WTC11 (cell line): ENCODE measurements around the gene RNF181. TPM values are rescaled to one million over a fixed set of nuclear protein-coding genes. Genes with fewer than 3 reads are reported as not detected.

Source experiments
- ATAC-seq: fragments of 200-7000 bp; cut with Tn5 transposase; 2 replicates; pipeline ENCODE4 v1.10.0; 2021; ENCODE audit warnings: mild to moderate bottlenecking, moderate library complexity
- CTCF ChIA-PET: fragments of 300-600 bp; sonication (Branson Sonifier 250); formaldehyde crosslinking; loops from one replicate; lab custom pipeline; 2021; ENCODE audit warnings: antibody characterized with exemption; lab: Charles Lee
- POLR2A ChIA-PET: fragments of 350-600 bp; sonication (Branson Sonifier 250); formaldehyde crosslinking; loops from one replicate; lab custom pipeline; 2021; ENCODE audit warnings: antibody characterized with exemption; lab: Charles Lee
- DNase-seq: peaks from one replicate; pipeline ENCODE4 v3.0.0; 2021; ENCODE audit warnings: low spot score
- H3K27ac Mint-ChIP-seq: 2 replicates; pipeline ENCODE4 v1.8.0; 2021; ENCODE audit warnings: mixed read lengths
- H3K27me3 Mint-ChIP-seq: 2 replicates; pipeline ENCODE4 v1.8.0; 2021; ENCODE audit warnings: low read depth, mild to moderate bottlenecking, moderate library complexity, mixed read lengths
- H3K36me3 Mint-ChIP-seq: 2 replicates; pipeline ENCODE4 v1.8.0; 2021; ENCODE audit warnings: mixed read lengths
- H3K4me1 Mint-ChIP-seq: 2 replicates; pipeline ENCODE4 v1.8.0; 2022; ENCODE audit warnings: mixed read lengths
- H3K4me3 Mint-ChIP-seq: 2 replicates; pipeline ENCODE4 v1.8.0; 2021; ENCODE audit warnings: mild to moderate bottlenecking, moderate library complexity, mixed read lengths
- H3K9me3 Mint-ChIP-seq: 2 replicates; pipeline ENCODE4 v1.8.0; 2021; ENCODE audit warnings: mixed read lengths
- ESRRA ChIP-seq: sonication (generic); formaldehyde crosslinking; IDR thresholded peaks from 2 replicates; pipeline ENCODE4 v1.8.1; 2022; ENCODE audit warnings: mild to moderate bottlenecking, missing genetic modification reagents, borderline replicate concordance
- FOXP1 ChIP-seq: sonication (generic); formaldehyde crosslinking; IDR thresholded peaks from 2 replicates; pipeline ENCODE4 v1.8.0; 2022; ENCODE audit warnings: missing genetic modification reagents, mild to moderate bottlenecking, moderate library complexity, borderline replicate concordance
- GABPB1 ChIP-seq: sonication (generic); formaldehyde crosslinking; IDR thresholded peaks from 2 replicates; pipeline ENCODE4 v1.8.1; 2023; ENCODE audit warnings: mild to moderate bottlenecking, missing genetic modification reagents
- NR1H2 ChIP-seq: sonication (generic); formaldehyde crosslinking; IDR thresholded peaks from 2 replicates; pipeline ENCODE4 v1.9.0; 2021; ENCODE audit warnings: mild to moderate bottlenecking, moderate library complexity, missing genetic modification reagents
- TCF7 ChIP-seq: sonication (generic); formaldehyde crosslinking; IDR thresholded peaks from 2 replicates; pipeline ENCODE4 v1.8.0; 2022; ENCODE audit warnings: mild to moderate bottlenecking, low read depth, missing genetic modification reagents, moderate library complexity
- total RNA-seq: library from RNA; stranded (reverse); gene quantifications from 3 replicates; pipeline ENCODE4 v1.2.3, GENCODE V29; 2021
- TF ChIP-seq, protein P1 (sequence below): sonication (generic); formaldehyde crosslinking; IDR thresholded peaks from 2 replicates; pipeline ENCODE4 v1.8.1; 2023; ENCODE audit warnings: mild to moderate bottlenecking, missing genetic modification reagents, borderline replicate concordance
- TF ChIP-seq, protein P2 (sequence below): fragments of 250-450 bp; sonication (Bioruptor Pico); IDR thresholded peaks from 2 replicates; pipeline ENCODE4 v1.9.0; 2021; ENCODE audit warnings: moderate library complexity, mild to moderate bottlenecking, inconsistent platforms, borderline replicate concordance
- TF ChIP-seq, protein P3 (sequence below): sonication (generic); formaldehyde crosslinking; IDR thresholded peaks from 2 replicates; pipeline ENCODE4 v1.8.0; 2022; ENCODE audit warnings: mild to moderate bottlenecking, missing genetic modification reagents
- TF ChIP-seq, protein P4 (sequence below): sonication (generic); formaldehyde crosslinking; IDR thresholded peaks from 2 replicates; pipeline ENCODE4 v1.8.1; 2023; ENCODE audit warnings: mild to moderate bottlenecking, missing genetic modification reagents, moderate library complexity
- TF ChIP-seq, protein P5 (sequence below): sonication (generic); formaldehyde crosslinking; conservative IDR thresholded peaks from 2 replicates; pipeline ENCODE4 v1.8.1; 2023; ENCODE audit warnings: mild to moderate bottlenecking, low read depth, missing genetic modification reagents, moderate library complexity
- TF ChIP-seq, protein P6 (sequence below): sonication (generic); formaldehyde crosslinking; IDR thresholded peaks from 2 replicates; pipeline ENCODE4 v1.8.1; 2022; ENCODE audit warnings: missing genetic modification reagents, borderline replicate concordance
- TF ChIP-seq, protein P7 (sequence below): fragments of 250-450 bp; sonication (Bioruptor Pico); IDR thresholded peaks from 2 replicates; pipeline ENCODE4 v2.1.2; 2022; ENCODE audit warnings: mild to moderate bottlenecking, moderate library complexity
- TF ChIP-seq, protein P8 (sequence below): fragments of 250-450 bp; sonication (Bioruptor Pico); IDR thresholded peaks from 2 replicates; pipeline ENCODE4 v1.9.0; 2021; ENCODE audit warnings: mild to moderate bottlenecking
- TF ChIP-seq, protein P9 (sequence below): fragments of 250-450 bp; sonication (Bioruptor Pico); conservative IDR thresholded peaks from 2 replicates; pipeline ENCODE4 v1.9.0; 2021; ENCODE audit warnings: mild to moderate bottlenecking

Gene RNF181
- total RNA-seq, 1 experiment from 2014 or later = 95.4 TPM

DNA sequence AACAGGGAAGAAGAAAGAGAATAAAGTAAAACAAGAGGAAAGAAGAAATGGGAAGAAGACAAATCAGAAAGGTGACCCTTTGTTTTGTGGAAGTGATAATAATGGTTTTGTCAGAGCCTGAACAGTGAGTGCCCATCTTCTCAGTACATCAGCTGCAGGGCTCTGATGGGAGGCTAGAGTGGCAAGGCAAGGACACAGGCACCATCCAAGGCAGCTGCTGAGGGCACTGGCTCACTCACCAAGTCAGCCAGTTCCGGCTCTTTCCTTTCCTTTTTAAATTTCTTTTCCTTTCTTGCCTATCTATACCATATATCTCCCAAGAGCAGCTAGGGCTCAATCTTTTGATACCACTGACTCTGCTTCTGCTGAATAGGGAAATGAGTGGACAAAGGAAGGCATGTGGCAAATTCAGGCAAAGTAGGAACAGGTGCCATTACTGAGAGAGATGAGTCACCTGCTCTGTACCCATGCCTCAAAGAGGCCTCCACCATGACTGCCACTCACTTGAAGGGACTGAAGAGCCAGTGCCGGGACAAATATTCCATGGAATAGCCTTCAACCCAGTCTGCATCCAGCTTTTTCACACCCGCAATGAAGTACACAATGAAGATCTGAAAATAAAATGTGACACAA lies 40.4 kb upstream of the RNF181 start (continued):
- TF ChIP-seq, protein P1, sequence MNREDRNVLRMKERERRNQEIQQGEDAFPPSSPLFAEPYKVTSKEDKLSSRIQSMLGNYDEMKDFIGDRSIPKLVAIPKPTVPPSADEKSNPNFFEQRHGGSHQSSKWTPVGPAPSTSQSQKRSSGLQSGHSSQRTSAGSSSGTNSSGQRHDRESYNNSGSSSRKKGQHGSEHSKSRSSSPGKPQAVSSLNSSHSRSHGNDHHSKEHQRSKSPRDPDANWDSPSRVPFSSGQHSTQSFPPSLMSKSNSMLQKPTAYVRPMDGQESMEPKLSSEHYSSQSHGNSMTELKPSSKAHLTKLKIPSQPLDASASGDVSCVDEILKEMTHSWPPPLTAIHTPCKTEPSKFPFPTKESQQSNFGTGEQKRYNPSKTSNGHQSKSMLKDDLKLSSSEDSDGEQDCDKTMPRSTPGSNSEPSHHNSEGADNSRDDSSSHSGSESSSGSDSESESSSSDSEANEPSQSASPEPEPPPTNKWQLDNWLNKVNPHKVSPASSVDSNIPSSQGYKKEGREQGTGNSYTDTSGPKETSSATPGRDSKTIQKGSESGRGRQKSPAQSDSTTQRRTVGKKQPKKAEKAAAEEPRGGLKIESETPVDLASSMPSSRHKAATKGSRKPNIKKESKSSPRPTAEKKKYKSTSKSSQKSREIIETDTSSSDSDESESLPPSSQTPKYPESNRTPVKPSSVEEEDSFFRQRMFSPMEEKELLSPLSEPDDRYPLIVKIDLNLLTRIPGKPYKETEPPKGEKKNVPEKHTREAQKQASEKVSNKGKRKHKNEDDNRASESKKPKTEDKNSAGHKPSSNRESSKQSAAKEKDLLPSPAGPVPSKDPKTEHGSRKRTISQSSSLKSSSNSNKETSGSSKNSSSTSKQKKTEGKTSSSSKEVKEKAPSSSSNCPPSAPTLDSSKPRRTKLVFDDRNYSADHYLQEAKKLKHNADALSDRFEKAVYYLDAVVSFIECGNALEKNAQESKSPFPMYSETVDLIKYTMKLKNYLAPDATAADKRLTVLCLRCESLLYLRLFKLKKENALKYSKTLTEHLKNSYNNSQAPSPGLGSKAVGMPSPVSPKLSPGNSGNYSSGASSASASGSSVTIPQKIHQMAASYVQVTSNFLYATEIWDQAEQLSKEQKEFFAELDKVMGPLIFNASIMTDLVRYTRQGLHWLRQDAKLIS (CRISPR knock-in tag) = no peak
- TF ChIP-seq, protein P2, sequence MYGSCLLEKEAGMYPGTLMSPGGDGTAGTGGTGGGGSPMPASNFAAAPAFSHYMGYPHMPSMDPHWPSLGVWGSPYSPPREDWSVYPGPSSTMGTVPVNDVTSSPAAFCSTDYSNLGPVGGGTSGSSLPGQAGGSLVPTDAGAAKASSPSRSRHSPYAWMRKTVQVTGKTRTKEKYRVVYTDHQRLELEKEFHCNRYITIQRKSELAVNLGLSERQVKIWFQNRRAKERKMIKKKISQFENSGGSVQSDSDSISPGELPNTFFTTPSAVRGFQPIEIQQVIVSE = no peak

DNA sequence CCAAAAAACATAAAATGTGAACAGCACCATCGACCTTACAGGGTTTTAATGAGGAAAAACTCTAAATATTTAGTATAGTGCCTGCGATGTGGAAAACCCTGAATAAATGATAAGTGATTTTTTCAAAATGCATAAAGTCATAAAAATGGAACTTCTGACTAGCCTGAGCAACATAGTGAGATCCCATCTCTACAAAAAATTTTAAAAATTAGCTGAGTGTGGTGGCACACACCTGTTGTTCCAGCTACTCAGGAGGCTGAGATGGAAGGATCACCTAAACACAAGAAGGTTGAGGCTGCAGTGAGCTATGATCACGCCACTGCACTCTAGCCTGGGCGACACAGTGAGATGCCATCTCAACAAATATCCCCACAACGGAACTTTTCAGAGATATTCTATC lies 38.4 kb upstream of the RNF181 start:
- TF ChIP-seq, protein P3, sequence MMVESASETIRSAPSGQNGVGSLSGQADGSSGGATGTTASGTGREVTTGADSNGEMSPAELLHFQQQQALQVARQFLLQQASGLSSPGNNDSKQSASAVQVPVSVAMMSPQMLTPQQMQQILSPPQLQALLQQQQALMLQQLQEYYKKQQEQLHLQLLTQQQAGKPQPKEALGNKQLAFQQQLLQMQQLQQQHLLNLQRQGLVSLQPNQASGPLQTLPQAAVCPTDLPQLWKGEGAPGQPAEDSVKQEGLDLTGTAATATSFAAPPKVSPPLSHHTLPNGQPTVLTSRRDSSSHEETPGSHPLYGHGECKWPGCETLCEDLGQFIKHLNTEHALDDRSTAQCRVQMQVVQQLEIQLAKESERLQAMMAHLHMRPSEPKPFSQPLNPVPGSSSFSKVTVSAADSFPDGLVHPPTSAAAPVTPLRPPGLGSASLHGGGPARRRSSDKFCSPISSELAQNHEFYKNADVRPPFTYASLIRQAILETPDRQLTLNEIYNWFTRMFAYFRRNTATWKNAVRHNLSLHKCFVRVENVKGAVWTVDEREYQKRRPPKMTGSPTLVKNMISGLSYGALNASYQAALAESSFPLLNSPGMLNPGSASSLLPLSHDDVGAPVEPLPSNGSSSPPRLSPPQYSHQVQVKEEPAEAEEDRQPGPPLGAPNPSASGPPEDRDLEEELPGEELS (CRISPR knock-in tag) = no peak
- TF ChIP-seq, protein P2 = no peak
- TF ChIP-seq, protein P4, sequence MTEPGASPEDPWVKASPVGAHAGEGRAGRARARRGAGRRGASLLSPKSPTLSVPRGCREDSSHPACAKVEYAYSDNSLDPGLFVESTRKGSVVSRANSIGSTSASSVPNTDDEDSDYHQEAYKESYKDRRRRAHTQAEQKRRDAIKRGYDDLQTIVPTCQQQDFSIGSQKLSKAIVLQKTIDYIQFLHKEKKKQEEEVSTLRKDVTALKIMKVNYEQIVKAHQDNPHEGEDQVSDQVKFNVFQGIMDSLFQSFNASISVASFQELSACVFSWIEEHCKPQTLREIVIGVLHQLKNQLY = no peak
- TF ChIP-seq FOXP1 (no peak), TCF7 (CRISPR knock-in tag) (no peak), GABPB1 (CRISPR knock-in tag) (no peak), ESRRA (no peak), NR1H2 (CRISPR knock-in tag) (no peak)
- TF ChIP-seq, protein P5, sequence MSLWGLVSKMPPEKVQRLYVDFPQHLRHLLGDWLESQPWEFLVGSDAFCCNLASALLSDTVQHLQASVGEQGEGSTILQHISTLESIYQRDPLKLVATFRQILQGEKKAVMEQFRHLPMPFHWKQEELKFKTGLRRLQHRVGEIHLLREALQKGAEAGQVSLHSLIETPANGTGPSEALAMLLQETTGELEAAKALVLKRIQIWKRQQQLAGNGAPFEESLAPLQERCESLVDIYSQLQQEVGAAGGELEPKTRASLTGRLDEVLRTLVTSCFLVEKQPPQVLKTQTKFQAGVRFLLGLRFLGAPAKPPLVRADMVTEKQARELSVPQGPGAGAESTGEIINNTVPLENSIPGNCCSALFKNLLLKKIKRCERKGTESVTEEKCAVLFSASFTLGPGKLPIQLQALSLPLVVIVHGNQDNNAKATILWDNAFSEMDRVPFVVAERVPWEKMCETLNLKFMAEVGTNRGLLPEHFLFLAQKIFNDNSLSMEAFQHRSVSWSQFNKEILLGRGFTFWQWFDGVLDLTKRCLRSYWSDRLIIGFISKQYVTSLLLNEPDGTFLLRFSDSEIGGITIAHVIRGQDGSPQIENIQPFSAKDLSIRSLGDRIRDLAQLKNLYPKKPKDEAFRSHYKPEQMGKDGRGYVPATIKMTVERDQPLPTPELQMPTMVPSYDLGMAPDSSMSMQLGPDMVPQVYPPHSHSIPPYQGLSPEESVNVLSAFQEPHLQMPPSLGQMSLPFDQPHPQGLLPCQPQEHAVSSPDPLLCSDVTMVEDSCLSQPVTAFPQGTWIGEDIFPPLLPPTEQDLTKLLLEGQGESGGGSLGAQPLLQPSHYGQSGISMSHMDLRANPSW = no peak
- TF ChIP-seq, protein P6, sequence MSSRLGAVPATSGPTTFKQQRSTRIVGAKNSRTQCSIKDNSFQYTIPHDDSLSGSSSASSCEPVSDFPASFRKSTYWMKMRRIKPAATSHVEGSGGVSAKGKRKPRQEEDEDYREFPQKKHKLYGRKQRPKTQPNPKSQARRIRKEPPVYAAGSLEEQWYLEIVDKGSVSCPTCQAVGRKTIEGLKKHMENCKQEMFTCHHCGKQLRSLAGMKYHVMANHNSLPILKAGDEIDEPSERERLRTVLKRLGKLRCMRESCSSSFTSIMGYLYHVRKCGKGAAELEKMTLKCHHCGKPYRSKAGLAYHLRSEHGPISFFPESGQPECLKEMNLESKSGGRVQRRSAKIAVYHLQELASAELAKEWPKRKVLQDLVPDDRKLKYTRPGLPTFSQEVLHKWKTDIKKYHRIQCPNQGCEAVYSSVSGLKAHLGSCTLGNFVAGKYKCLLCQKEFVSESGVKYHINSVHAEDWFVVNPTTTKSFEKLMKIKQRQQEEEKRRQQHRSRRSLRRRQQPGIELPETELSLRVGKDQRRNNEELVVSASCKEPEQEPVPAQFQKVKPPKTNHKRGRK (CRISPR knock-in tag) = no peak
- TF ChIP-seq, protein P7, sequence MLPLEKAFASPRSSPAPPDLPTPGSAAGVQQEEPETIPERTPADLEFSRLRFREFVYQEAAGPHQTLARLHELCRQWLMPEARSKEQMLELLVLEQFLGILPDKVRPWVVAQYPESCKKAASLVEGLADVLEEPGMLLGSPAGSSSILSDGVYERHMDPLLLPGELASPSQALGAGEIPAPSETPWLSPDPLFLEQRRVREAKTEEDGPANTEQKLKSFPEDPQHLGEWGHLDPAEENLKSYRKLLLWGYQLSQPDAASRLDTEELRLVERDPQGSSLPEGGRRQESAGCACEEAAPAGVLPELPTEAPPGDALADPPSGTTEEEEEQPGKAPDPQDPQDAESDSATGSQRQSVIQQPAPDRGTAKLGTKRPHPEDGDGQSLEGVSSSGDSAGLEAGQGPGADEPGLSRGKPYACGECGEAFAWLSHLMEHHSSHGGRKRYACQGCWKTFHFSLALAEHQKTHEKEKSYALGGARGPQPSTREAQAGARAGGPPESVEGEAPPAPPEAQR (CRISPR knock-in tag) = no peak
- TF ChIP-seq, protein P8, sequence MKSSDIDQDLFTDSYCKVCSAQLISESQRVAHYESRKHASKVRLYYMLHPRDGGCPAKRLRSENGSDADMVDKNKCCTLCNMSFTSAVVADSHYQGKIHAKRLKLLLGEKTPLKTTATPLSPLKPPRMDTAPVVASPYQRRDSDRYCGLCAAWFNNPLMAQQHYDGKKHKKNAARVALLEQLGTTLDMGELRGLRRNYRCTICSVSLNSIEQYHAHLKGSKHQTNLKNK (CRISPR knock-in tag) = no peak
- TF ChIP-seq, protein P9, sequence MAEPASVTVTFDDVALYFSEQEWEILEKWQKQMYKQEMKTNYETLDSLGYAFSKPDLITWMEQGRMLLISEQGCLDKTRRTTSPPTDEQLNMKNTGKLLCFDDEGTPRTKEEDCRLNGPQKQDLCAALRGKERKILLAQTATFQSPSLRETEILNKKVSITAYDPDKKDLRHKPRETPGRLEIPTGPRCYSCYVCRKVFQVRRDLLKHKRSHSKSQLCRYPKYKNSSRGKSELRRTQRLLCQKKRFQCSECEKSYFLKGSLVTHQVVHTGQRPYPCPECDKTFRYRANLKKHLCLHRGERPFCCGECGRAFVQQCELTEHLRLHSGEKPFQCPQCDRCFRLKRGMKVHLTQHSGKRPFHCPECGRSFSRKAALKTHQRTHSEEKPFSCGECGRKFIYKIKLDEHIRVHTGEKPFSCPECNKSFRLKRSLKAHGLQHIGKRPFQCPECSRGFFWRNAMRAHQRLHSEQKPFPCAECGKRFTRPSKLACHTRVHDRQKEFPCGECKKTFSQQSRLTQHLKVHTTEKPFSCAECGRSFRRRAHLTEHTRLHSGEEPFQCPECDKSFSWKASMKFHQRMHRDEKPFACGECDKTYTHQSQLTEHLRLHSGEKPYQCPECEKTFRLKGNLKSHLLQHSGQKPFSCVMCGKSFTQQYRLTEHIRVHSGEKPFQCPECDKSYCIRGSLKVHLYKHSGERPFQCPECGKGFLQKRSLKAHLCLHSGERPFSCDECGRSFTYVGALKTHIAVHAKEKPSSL (CRISPR knock-in tag) = no peak
- Mint-ChIP-seq H3K4me1 (peaks cover 6% of the 10 kb centered on the region), H3K36me3 (peaks cover 25% of the 10 kb centered on the region), H3K9me3 (no peaks in the 10 kb centered on the region), H3K4me3 (no peak overlapping the region), H3K27ac (no peak overlapping the region), H3K27me3 (no peaks in the 10 kb centered on the region)
- ChIA-PET CTCF (no interaction called here), POLR2A (no interaction called here)
- ATAC-seq (no peak), DNase-seq (no peak)
